Measurements from ENCODE around the gene PRDM8. TPM values are rescaled to one million over a fixed set of nuclear protein-coding genes. Genes with fewer than 3 reads are reported as not detected.

PRDM8 gene
- total RNA-seq, 4 donors from 2014 or later, result 0.11 to 6.1 (median 1.2) TPM

- DNase-seq, result no peak
- Histone ChIP-seq H3K4me1 (no peaks in the 10 kb centered on the region), H3K4me3 (no peak overlapping the region), H3K36me3 (no peaks in the 10 kb centered on the region), H3K27ac (no peak overlapping the region), H3K27me3 (no peaks in the 10 kb centered on the region), H3K9me3 (no peaks in the 10 kb centered on the region)
- intact Hi-C loops (cut with DNase I), result no loop called here
- 73 to 76% methylated on average over 3 of the region's 3 CpGs for WGBS, 2 donors
- TF ChIP-seq POLR2A (IDR thresholded peaks at IDR 0.05), result no peak
- no peak for TF ChIP-seq CTCF (IDR thresholded peaks at IDR 0.05)
Measured at GRCh38 chr4:80154545-80154933, 42.8 kb upstream of the PRDM8 start.

GRCh38 chr4:80155316-80155982 is 41.9 kb upstream of the PRDM8 start:
- no peaks in the 10 kb centered on the region for H3K9me3 ChIP-seq
- no peak overlapping the region for H3K27ac ChIP-seq
- no peaks in the 10 kb centered on the region for H3K36me3 ChIP-seq
- no peak for DNase-seq
- WGBS, 2 donors, result 53 to 59% methylated on average over 2 of the region's 2 CpGs
- intact Hi-C loops (cut with DNase I), result no loop called here
- H3K4me1 ChIP-seq, result no peaks in the 10 kb centered on the region
- H3K27me3 ChIP-seq, result no peaks in the 10 kb centered on the region
- no peak overlapping the region for H3K4me3 ChIP-seq
- TF ChIP-seq CTCF (IDR thresholded peaks at IDR 0.05) (no peak), POLR2A (IDR thresholded peaks at IDR 0.05) (no peak)

- Histone ChIP-seq H3K36me3 (no peaks in the 10 kb centered on the region), H3K27me3 (no peaks in the 10 kb centered on the region), H3K4me3 (no peak overlapping the region), H3K27ac (no peak overlapping the region), H3K4me1 (no peaks in the 10 kb centered on the region), H3K9me3 (no peaks in the 10 kb centered on the region)
- TF ChIP-seq POLR2A (IDR thresholded peaks at IDR 0.05), result no peak
- TF ChIP-seq CTCF (IDR thresholded peaks at IDR 0.05), result no peak
- WGBS, 2 donors, result 82 to 90% methylated on average over 2 of the region's 2 CpGs
- no peak for DNase-seq
- intact Hi-C loops (cut with DNase I), result no loop called here
Measured at GRCh38 chr4:80156410-80156809, 40.9 kb upstream of the PRDM8 start.

GRCh38 chr4:80161413-80162058 is 35.8 kb upstream of the PRDM8 start:
- intact Hi-C loops (cut with DNase I), result no loop called here
- no peak for DNase-seq
- Histone ChIP-seq H3K9me3 (no peaks in the 10 kb centered on the region), H3K4me3 (no peak overlapping the region), H3K36me3 (no peaks in the 10 kb centered on the region), H3K4me1 (no peaks in the 10 kb centered on the region), H3K27ac (no peak overlapping the region), H3K27me3 (no peaks in the 10 kb centered on the region)
- TF ChIP-seq CTCF (IDR thresholded peaks at IDR 0.05) (no peak), POLR2A (IDR thresholded peaks at IDR 0.05) (no peak)
- 78 to 81% methylated on average over 11 of the region's 12 CpGs for WGBS, 2 donors

GRCh38 chr4:80162418-80162817 is 34.9 kb upstream of the PRDM8 start:
- H3K36me3 ChIP-seq, result no peaks in the 10 kb centered on the region
- H3K4me3 ChIP-seq, result no peak overlapping the region
- H3K4me1 ChIP-seq, result no peaks in the 10 kb centered on the region
- no peak overlapping the region for H3K27ac ChIP-seq
- no peaks in the 10 kb centered on the region for H3K9me3 ChIP-seq
- TF ChIP-seq CTCF (IDR thresholded peaks at IDR 0.05), result no peak
- no peak for DNase-seq
- intact Hi-C loops (cut with DNase I), result no loop called here
- 76 to 89% methylated on average over 4 of the region's 4 CpGs for WGBS, 2 donors
- no peaks in the 10 kb centered on the region for H3K27me3 ChIP-seq

Measured in esophagus squamous epithelium (tissue), 5 donors.